Astrocyte of the cerebellum (primary cell): Measurements from ENCODE around the gene TMCC1.
"Not testable (repeated sequence)": the region's sequence is repeated elsewhere in the genome, so short reads cannot be mapped to it uniquely, and the experiment has no call there.

ENCODE experiments used
- DNase-seq: peaks from one replicate; pipeline ENCODE4 v3.0.0-alpha.2; 2011; ENCODE audit warnings: low read depth
- H3K4me3 ChIP-seq: 2 replicates; pipeline ENCODE4 v1.5.1; 2011; ENCODE audit warnings: mild to moderate bottlenecking, low read depth, low read length, moderate library complexity
- in situ Hi-C: cut with HindIII; loops from 2 replicates; pipeline ENCODE4 v1.10.0; 2017; ENCODE audit warnings: low sequenced_read_pairs
- TF ChIP-seq, protein P1 (sequence below): IDR thresholded peaks from 2 replicates; pipeline ENCODE4 v1.5.1; 2012; ENCODE audit warnings: low read length, low read depth, moderate library complexity, mild to moderate bottlenecking; ENCODE audit errors: missing control alignments

The TMCC1 gene

DNA sequence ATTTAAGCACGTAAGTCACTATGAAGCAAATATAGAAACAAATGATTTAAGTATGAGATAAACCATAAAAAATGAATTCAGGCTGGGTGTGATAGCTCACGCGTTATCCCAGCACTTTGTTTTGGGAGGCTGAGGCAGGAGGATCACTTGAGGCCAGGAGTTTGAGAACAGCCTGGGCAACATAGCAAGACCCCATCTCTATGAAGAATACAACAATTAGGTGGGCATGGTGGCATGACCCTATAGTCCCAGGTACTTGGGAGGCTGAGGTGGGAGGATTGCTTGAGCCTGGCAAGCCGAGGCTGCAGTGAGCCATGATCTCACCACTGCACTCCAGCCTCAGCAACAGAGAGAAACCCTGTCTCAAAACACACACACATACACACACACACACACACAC, 34.2 kb downstream of the TMCC1 start:
- in situ Hi-C loops, result no loop called here
- TF ChIP-seq, protein P1, sequence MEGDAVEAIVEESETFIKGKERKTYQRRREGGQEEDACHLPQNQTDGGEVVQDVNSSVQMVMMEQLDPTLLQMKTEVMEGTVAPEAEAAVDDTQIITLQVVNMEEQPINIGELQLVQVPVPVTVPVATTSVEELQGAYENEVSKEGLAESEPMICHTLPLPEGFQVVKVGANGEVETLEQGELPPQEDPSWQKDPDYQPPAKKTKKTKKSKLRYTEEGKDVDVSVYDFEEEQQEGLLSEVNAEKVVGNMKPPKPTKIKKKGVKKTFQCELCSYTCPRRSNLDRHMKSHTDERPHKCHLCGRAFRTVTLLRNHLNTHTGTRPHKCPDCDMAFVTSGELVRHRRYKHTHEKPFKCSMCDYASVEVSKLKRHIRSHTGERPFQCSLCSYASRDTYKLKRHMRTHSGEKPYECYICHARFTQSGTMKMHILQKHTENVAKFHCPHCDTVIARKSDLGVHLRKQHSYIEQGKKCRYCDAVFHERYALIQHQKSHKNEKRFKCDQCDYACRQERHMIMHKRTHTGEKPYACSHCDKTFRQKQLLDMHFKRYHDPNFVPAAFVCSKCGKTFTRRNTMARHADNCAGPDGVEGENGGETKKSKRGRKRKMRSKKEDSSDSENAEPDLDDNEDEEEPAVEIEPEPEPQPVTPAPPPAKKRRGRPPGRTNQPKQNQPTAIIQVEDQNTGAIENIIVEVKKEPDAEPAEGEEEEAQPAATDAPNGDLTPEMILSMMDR, result no peak
- no peak for DNase-seq
- no peak overlapping the region for H3K4me3 ChIP-seq

DNA sequence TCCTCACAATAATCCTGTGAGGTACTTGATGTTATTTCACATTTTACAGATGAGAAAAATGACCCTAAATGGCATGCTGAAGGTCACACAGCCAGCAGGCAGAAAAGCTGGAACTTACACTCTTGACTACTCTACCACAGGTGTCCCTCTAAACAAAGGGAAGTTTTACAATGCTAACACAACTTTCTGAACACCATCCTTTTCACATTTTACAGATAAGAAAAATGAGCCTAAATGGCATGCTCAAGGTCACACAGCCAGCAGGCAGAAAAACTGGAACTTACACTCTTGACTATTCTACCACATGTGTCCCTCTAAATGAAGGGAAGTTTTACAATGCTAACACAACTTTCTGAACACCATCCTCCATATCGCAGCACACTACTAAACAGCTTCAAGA, 35.6 kb downstream of the TMCC1 start:
- TF ChIP-seq, protein P1, result no peak
- in situ Hi-C loops, result no loop called here
- no peak overlapping the region for H3K4me3 ChIP-seq
- no peak for DNase-seq

DNA sequence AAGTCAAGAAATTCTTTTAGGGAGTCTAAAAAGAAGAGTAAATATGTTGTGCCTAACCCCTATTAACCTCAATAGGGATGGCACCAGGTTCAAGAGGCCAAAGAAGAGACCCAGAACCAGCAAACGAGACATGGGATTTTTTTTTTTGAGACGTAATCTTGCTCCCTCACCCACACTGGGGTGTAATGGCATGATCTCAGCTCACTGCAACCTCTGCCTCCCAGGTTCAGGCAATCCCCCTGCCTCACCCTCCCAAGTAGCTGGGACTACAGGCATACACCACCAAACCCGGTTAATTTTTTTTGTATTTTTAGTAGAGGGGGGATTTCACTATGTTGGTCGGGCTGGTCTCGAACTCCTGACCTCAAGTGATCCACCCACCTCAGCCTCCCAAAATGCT, 36.7 kb downstream of the TMCC1 start:
- H3K4me3 ChIP-seq, in situ Hi-C loops: not testable (repeated sequence)

DNA sequence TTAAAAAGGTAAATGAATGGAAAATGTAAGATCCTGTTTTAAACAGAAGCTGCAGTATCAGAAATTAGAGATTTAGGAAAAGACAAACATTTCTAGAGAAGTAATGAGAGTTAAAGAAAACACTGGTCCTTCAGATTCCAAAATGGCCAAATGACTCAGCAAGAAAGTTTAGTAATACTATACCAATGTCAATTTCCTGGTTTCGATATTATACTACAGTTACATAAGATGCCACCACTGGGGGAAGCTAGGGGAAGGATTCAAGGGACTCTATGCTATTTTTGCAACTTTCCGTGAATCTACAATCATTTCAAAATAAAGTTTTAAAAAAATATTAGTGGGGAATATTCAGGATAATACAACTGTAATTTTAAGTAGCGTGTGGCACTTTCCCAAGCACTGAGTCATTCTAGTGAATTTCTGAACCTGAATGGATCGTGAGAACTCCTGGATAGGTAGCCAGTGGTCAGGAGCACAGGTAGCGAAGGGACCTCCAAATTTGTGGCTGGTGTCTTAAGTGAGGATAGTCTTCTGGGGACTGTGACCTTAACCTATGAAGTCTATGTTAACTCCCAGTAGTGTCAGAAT, 37.6 kb downstream of the TMCC1 start:
- in situ Hi-C loops, result no loop called here
- no peak overlapping the region for H3K4me3 ChIP-seq
- TF ChIP-seq, protein P1, result no peak
- no peak for DNase-seq

More for the DNA sequence above, 36.7 kb downstream of the TMCC1 start:
- DNase-seq, result not testable (repeated sequence)

DNA sequence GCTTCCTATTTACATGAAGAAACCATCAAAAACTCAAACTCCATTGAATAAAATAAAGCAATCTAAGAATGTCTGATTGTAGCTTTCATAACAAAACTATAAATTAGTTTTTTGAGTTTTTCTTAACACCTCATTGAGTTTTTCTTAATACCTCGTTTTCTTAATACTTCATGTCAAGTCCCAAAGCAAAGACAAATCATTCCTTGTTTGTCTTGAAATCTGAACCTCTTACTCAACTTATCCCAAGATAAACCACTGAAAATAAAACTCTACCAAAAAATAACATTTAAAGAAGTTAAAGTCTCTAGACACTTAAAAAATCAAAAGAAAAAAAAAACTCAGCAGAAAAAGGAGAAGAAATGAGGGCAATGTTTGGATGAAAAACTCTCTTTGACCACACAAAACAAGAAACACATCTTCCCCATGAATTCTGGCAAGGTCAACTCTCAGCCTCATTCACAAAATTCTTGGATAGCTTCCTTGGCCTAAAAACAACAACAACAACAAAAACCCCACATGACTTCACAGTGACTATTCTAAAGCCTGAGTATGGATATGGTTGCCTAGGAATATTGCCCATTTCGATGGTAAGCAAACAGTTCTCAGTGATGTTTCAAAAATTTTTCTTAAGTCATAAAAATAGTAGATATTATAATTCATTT, 38.2 kb downstream of the TMCC1 start:
- in situ Hi-C loops, result no loop called here
- TF ChIP-seq, protein P1, result no peak
- H3K4me3 ChIP-seq, result no peak overlapping the region
- DNase-seq, result peak; percentile 48

DNA sequence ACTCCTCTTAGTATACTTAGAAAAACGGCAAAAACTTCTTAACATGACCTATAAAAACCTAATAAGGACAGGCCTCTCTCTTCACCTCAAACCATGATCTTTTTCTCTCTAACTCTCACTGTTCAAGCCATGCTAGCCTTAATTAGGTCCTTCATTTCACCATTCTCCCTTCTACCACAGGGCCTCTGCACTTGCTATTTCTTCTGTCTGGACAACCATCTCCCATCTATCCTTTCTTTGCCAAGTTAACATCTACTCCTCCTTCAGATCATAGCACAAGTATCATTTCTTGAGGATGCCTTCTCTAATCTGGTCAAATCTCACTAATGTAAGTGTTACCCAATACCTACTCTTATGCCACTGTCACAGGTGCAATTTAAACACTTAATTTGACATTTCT, 39.1 kb downstream of the TMCC1 start:
- no peak overlapping the region for H3K4me3 ChIP-seq
- no peak for DNase-seq
- TF ChIP-seq, protein P1, result no peak
- in situ Hi-C loops, result no loop called here

DNA sequence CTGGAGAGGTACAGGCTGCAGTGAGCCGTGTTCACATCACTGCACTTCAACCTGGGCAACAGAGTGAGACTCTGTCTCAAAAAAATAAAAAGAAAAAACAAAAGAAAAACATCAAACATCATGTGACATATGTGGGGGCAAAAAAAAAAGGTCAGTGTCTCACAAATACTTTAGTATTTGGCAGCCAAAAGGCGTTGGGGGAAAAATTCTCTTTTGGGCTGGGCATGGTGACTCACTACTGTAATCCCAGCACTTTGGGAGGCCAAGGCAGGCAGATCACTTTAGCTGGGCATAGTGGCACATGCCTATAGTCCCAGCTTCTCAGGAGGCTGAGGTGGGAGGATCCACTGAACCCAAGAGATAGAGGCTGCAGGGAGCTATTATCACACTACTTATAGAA, 47.6 kb downstream of the TMCC1 start:
- DNase-seq, result no peak
- no peak overlapping the region for H3K4me3 ChIP-seq
- in situ Hi-C loops, result loop anchor here (25.0 kb wide), 1 partner anchor 409 kb away; the partner anchor contains the start of genes EFCAB12, IFT122 and MBD4
- TF ChIP-seq, protein P1, result no peak
